A549 treated with Hydrocortisone at 1 μM for 4 hours (cell line): ENCODE measurements around the gene PDZD2. TPM values are rescaled to one million over a fixed set of nuclear protein-coding genes. Genes with fewer than 3 reads are reported as not detected.

Experiments
- total RNA-seq: library from RNA; stranded (reverse); fragments of 200-300 nt; extraction: Qiagen RNA extraction; gene quantifications from 5 replicates; pipeline ENCODE4 v1.2.3, GENCODE V29; 2022

The PDZD2 gene
- total RNA-seq = 0.30 to 0.79 TPM (median 0.56 TPM) in 5 replicates

DNA sequence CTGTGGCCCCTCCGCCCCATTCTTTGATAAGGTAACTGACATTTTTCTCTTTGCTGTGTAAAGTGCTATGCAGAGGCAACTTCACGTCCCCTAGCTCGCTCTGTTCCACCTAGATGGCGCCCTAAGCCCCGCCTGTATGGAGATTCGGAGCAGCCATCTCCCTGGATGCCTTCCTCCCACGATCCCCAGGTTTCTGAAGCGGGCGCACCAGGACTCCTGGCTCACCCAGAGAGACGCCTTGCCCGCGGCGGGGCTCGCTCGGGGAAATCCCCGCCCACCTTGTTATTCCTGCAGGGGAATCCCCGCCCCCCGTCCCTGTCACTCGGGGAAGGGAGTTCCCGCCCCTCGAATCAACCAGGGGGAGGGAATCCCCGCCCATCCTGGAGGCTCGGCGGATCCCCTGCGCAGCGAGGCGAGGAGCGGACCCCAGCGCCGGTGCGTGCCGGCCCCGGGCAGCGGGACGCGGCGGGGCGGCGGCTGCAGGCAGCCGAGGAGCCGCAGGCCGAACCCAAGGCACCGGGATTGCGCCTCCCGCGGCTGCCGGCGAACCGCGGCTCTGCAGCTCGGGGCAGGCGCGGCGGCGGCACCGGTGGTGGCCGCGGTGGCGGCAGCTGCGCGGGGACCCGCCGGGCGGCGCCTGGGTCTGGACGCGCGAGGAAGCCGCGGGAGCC is at the start of gene PDZD2:
Gene PDZD2, plus strand, starts transcription at position 384 of the 671 bp plus-strand sequence.

Other genes starting within 250 kb of the PDZD2 start
- gene DROSHA, start 107.0 kb upstream of the PDZD2 start, total RNA-seq = 38.6 to 46.8 TPM (median 41.1 TPM) in 5 replicates
- gene C5orf22, start 106.8 kb upstream of the PDZD2 start, total RNA-seq = 10.8 to 16.8 TPM (median 12.9 TPM) in 5 replicates